NCI-H748 treated with DMSO at 0.1 percent for 48 hours (cell line): ENCODE results near the gene CRYBG1.
A peak's percentile ranks its signal among the peaks of the same experiment; 100 is the strongest.

Experiments
- DNase-seq: peaks from one replicate; lab custom pipeline; 2025; lab: John Stamatoyannopoulos, UW

Gene CRYBG1

GRCh38 chr6:106599440-106599839, 238.9 kb downstream of the CRYBG1 start:
- no peak for DNase-seq

- DNase-seq, result no peak
Measured at GRCh38 chr6:106600329-106600728, 239.8 kb downstream of the CRYBG1 start.

- peak; percentile 77 for DNase-seq
Measured at GRCh38 chr6:106608080-106608668, 247.7 kb downstream of the CRYBG1 start.

GRCh38 chr6:106609699-106610098, 249.2 kb downstream of the CRYBG1 start:
- DNase-seq, result no peak

- DNase-seq, result no peak
Measured at GRCh38 chr6:106611030-106611429, 250.5 kb downstream of the CRYBG1 start.

GRCh38 chr6:106612671-106613416, 252.3 kb downstream of the CRYBG1 start:
- DNase-seq, result no peak

- DNase-seq, result no peak
Measured at GRCh38 chr6:106613590-106613989, 253.1 kb downstream of the CRYBG1 start.

GRCh38 chr6:106614166-106614565, 253.6 kb downstream of the CRYBG1 start:
- no peak for DNase-seq

GRCh38 chr6:106614592-106615257, 254.2 kb downstream of the CRYBG1 start:
- DNase-seq, result no peak

- DNase-seq, result no peak
Measured at GRCh38 chr6:106617302-106617701, 256.8 kb downstream of the CRYBG1 start.

- no peak for DNase-seq
Measured at GRCh38 chr6:106617857-106618256, 257.3 kb downstream of the CRYBG1 start.

GRCh38 chr6:106618324-106618723, 257.8 kb downstream of the CRYBG1 start:
- DNase-seq, result no peak

- DNase-seq, result no peak
Measured at GRCh38 chr6:106619223-106619622, 258.7 kb downstream of the CRYBG1 start.

- no peak for DNase-seq
Measured at GRCh38 chr6:106620931-106621672, 260.6 kb downstream of the CRYBG1 start.
